ENCODE results near the gene LRRC63. TPM values are rescaled to one million over a fixed set of nuclear protein-coding genes. Genes with fewer than 3 reads are reported as not detected.

The LRRC63 gene
- total RNA-seq, 1 experiment from 2014 or later: 0.38 TPM

- CTCF ChIA-PET: interaction anchor here (0.7 kb wide), 1 partner anchor 109 kb away, joined by 4 read pairs; no protein-coding TSS in a partner anchor
- TF ChIP-seq CTCF (IDR thresholded peaks at IDR 0.05; ENCODE audit: unreplicated experiment): no peak
- intact Hi-C loops (cut with micrococcal nuclease; ENCODE audit: unreplicated experiment): no loop called here
- H3K4me1 Mint-ChIP-seq (ENCODE audit: low read depth, unreplicated experiment): no peaks in the 10 kb centered on the region
- peaks cover 5% of the 10 kb centered on the region for H3K9me3 Mint-ChIP-seq (ENCODE audit: low read depth, unreplicated experiment)
- no peak for DNase-seq
- no TSS peak for BruUV-seq (replicated peaks)
- H3K27ac Mint-ChIP-seq (ENCODE audit: unreplicated experiment): no peak overlapping the region
- H3K27me3 Mint-ChIP-seq (ENCODE audit: unreplicated experiment): no peaks in the 10 kb centered on the region
- no peaks in the 10 kb centered on the region for H3K36me3 Mint-ChIP-seq (ENCODE audit: insufficient read depth, unreplicated experiment)
- no peak overlapping the region for H3K4me3 Mint-ChIP-seq (ENCODE audit: low read depth, unreplicated experiment)
Measured at GRCh38 chr13:46235286-46235685, 23.6 kb downstream of the LRRC63 start.

- TF ChIP-seq CTCF (IDR thresholded peaks at IDR 0.05; ENCODE audit: unreplicated experiment): no peak
- no peak for DNase-seq
- Mint-ChIP-seq H3K4me1 (ENCODE audit: low read depth, unreplicated experiment) (no peaks in the 10 kb centered on the region), H3K9me3 (ENCODE audit: low read depth, unreplicated experiment) (no peaks in the 10 kb centered on the region), H3K4me3 (ENCODE audit: low read depth, unreplicated experiment) (no peak overlapping the region), H3K27ac (ENCODE audit: unreplicated experiment) (no peak overlapping the region), H3K27me3 (ENCODE audit: unreplicated experiment) (peaks cover 16% of the 10 kb centered on the region), H3K36me3 (ENCODE audit: insufficient read depth, unreplicated experiment) (no peaks in the 10 kb centered on the region)
- CTCF ChIA-PET: no interaction called here
- intact Hi-C loops (cut with micrococcal nuclease; ENCODE audit: unreplicated experiment): no loop called here
- no TSS peak for BruUV-seq (replicated peaks)
Measured at GRCh38 chr13:46265292-46265691, 53.6 kb downstream of the LRRC63 start.

- Mint-ChIP-seq H3K36me3 (ENCODE audit: insufficient read depth, unreplicated experiment) (no peaks in the 10 kb centered on the region), H3K9me3 (ENCODE audit: low read depth, unreplicated experiment) (no peaks in the 10 kb centered on the region), H3K27ac (ENCODE audit: unreplicated experiment) (no peak overlapping the region), H3K4me1 (ENCODE audit: low read depth, unreplicated experiment) (no peaks in the 10 kb centered on the region), H3K4me3 (ENCODE audit: low read depth, unreplicated experiment) (no peak overlapping the region), H3K27me3 (ENCODE audit: unreplicated experiment) (peaks cover 16% of the 10 kb centered on the region)
- no peak for DNase-seq
- CTCF ChIA-PET: no interaction called here
- intact Hi-C loops (cut with micrococcal nuclease; ENCODE audit: unreplicated experiment): no loop called here
- no TSS peak for BruUV-seq (replicated peaks)
- TF ChIP-seq CTCF (IDR thresholded peaks at IDR 0.05; ENCODE audit: unreplicated experiment): no peak
Measured at GRCh38 chr13:46267166-46267565, 55.4 kb downstream of the LRRC63 start.

- Mint-ChIP-seq H3K36me3 (ENCODE audit: insufficient read depth, unreplicated experiment) (no peaks in the 10 kb centered on the region), H3K9me3 (ENCODE audit: low read depth, unreplicated experiment) (no peaks in the 10 kb centered on the region), H3K4me1 (ENCODE audit: low read depth, unreplicated experiment) (no peaks in the 10 kb centered on the region), H3K27me3 (ENCODE audit: unreplicated experiment) (no peaks in the 10 kb centered on the region), H3K4me3 (ENCODE audit: low read depth, unreplicated experiment) (no peak overlapping the region), H3K27ac (ENCODE audit: unreplicated experiment) (no peak overlapping the region)
- no peak for TF ChIP-seq CTCF (IDR thresholded peaks at IDR 0.05; ENCODE audit: unreplicated experiment)
- DNase-seq: no peak
- BruUV-seq (replicated peaks): no TSS peak
- CTCF ChIA-PET: no interaction called here
- intact Hi-C loops (cut with micrococcal nuclease; ENCODE audit: unreplicated experiment): no loop called here
Measured at GRCh38 chr13:46270416-46270815, 58.7 kb downstream of the LRRC63 start.

All from Calu3 (cell line).